Subcutaneous adipose tissue (tissue), 4 donors: ENCODE measurements around the gene PRSS8. TPM values are rescaled to one million over a fixed set of nuclear protein-coding genes. Genes with fewer than 3 reads are reported as not detected.

Experiments used
- total RNA-seq, 4 donors: library from RNA; depleted of rRNA; stranded (reverse); fragments of >200 nt; gene quantifications; one replicate each; pipeline ENCODE4 v1.1.0, GENCODE V29; 2016
- TF ChIP-seq, protein P1 (sequence below): fragments of 450-650 bp; IDR thresholded peaks from one replicate; pipeline ENCODE4 v1.5.1; 2016; ENCODE audit warnings: low read depth, mild to moderate bottlenecking, control low read depth, antibody characterized with exemption, moderate library complexity

PRSS8 gene
- total RNA-seq, 4 donors from 2014 or later, result 1.4 TPM; not detected in 3

DNA sequence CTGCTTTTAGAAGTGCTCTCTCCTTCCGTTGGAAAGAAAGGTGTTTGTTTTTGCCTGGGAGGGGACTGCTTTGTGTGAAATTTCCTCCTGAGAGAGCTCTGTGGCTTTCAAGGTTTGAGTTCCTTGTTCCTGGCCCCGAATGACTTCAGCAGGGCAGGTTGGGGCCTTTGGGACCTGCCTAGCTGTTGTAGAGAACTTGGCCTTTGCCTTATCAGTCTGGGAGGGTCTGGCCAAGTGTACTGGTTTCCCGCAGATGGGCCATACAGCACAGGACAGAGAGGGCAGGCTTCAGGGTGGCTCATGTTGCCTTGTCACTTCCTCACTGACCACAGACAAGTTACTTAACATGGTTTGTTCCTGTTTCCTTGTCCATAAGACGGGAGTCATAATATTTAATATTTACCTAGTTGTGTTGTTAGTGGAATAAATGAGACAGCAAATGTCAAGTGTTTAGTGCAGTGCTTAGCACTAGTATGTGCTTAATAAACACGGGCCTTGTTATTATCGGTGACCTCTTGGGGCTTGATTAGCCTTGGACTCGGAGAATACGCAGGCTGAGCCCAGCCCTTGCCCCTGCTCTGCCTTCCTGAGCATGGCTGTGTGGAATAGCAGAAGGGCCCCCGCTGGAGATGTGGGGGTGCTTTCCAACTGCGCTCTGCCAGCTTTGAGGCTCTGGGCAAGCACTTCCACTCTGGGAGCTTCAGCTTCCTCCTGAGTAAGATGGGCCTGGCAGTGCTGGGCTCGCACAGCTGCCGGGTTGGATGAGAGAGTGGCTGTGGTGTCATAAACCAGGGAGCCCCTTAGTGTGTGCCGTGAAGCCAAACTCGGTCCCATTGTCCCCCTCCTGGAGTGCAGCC is 6.6 kb downstream of the PRSS8 start:
- TF ChIP-seq, protein P1, sequence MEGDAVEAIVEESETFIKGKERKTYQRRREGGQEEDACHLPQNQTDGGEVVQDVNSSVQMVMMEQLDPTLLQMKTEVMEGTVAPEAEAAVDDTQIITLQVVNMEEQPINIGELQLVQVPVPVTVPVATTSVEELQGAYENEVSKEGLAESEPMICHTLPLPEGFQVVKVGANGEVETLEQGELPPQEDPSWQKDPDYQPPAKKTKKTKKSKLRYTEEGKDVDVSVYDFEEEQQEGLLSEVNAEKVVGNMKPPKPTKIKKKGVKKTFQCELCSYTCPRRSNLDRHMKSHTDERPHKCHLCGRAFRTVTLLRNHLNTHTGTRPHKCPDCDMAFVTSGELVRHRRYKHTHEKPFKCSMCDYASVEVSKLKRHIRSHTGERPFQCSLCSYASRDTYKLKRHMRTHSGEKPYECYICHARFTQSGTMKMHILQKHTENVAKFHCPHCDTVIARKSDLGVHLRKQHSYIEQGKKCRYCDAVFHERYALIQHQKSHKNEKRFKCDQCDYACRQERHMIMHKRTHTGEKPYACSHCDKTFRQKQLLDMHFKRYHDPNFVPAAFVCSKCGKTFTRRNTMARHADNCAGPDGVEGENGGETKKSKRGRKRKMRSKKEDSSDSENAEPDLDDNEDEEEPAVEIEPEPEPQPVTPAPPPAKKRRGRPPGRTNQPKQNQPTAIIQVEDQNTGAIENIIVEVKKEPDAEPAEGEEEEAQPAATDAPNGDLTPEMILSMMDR, result no peak

DNA sequence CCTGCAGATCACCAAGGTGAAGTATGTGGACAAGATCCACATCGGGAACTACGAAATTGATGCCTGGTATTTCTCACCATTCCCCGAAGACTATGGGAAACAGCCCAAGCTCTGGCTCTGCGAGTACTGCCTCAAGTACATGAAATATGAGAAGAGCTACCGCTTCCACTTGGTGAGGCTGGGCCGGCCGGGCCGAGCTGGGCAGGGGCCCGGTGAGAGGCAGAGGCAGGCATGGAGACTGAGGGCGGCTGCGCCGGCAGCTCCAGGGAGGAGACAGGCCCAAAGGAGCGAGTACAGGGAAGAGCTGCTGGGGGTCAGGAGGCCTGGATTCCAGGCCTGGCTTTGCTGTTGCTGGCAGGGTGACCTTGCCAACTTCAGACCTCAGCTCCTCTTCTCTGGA is 8.3 kb downstream of the PRSS8 start:
- TF ChIP-seq, protein P1, result no peak

DNA sequence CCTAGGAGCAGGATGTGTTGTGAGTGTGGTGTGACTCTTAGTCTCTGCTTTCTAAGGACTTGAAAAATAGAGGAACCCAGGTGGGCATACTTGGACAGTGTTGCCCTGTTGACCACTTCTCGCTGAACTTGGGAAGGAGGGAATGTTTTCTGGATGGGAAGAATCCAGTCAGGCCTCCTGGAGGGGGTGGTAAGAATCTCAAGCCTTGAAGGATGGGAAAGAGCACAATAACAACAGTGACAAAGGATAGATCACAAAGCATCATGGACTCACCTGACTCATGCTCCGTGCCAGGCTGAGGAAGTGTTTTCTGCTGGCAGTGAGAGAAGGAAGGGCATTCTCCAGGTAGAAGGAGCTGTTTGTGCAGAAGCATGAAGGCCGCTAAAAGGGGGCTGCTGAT is 9.7 kb downstream of the PRSS8 start:
- TF ChIP-seq, protein P1, result no peak

DNA sequence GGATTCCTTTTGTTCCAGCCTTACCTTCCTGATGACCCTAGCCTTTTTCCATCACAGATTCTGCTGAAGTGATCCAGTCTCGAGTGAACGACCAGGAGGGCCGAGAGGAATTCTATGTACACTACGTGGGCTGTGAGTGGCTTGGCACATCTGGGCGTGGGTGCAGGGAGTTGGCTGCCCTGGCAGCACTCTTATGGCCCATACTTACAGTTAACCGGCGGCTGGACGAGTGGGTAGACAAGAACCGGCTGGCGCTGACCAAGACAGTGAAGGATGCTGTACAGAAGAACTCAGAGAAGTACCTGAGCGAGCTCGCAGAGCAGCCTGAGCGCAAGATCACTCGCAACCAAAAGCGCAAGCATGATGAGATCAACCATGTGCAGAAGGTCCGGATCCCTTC is 15.4 kb downstream of the PRSS8 start:
- TF ChIP-seq, protein P1, result no peak

DNA sequence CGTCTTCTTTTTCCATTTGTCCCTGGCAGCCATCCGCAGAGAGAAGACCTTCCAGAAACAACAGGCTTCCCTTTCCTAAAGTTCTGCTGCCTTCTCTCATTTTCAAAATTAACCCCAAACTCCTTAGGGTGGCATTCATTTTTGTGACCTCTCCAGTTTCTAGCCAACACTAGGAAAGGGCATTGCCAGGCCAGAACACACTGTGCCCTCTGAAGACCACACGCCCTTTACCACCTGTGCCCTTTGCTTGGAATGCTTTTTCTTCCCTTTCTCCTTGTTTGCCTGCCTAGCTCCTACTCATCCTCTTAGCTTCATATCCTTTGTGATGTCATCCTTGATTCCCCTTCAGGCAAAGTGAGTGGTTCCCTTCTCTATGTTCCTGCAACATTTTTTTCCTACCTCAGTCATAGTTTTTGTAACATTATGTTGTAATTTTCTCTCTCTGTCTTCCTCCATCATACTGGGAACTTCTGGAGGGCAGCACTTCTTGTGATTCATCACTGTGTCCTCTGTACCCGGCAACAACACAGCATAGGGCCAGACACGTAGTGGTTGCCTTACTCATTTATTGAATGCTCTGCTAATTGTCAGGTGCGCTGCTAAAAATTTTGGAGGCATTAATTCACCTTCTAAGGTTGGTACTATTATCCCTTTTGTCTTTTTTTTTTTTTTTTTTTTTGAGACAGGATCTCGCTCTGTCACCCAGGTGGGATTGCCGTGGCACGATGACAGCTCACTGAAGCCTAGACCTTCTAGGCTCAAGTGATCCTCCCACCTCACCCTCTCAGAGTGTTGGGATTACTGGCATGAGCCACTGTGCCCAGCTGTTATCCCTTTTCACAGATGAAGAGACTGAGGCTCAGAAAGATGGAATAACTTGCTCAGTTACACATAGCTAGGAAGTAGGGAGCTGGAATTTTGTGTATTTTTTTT is 17.0 kb downstream of the PRSS8 start:
- TF ChIP-seq, protein P1, result no peak

DNA sequence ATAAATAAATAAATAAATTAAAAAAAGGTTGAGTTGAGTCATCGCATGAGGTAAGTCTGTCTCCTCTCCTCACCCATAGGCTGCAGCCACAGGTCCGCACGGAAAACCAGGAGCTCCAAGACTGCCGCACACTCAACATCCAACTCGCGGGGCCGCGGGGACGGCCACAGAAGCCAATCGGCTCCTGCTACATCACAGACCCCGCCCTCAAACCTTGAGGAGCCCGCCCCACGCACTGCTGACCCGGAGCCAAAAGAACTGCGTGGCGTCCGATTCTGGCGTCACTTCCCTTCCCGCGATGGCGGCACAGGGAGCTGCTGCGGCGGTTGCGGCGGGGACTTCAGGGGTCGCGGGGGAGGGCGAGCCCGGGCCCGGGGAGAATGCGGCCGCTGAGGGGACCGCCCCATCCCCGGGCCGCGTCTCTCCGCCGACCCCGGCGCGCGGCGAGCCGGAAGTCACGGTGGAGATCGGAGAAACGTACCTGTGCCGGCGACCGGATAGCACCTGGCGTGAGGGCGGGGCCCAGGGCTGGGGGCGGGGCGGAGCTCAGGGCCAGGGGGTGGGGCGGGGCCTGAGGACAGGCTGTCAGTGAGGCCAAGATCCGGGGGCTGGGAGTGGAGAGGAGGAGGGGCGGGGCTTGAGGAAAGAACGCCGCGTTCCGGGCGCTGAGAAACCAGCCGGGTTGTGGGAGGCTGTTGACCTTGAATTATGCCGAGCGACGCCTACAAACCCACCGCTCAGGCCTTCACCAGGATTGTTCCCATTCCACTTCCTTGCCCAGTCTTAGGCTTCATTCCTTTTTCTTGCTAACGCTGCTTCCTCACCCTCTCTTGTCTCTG is 17.9 kb downstream of the PRSS8 start, which contains the start of gene KAT8:
Gene KAT8 (plus strand): TSS at position 281 of the 839 bp plus-strand sequence. CDS start 18 bp downstream, at position 299.
- TF ChIP-seq, protein P1, result no peak
